ENCODE results near the gene OSTN. TPM values are rescaled to one million over a fixed set of nuclear protein-coding genes. Genes with fewer than 3 reads are reported as not detected.

Gene OSTN
- total and polyA plus RNA-seq, 2 donors (not counting 1 experiment from before 2014, with no cell fraction given), result not detected

GRCh38 chr3:191302451-191302850 lies 103.4 kb downstream of the OSTN start:
- Histone ChIP-seq H3K79me2 (ENCODE audit: control insufficient read depth, insufficient read depth, low read length) (no peaks in the 10 kb centered on the region), H3K4me2 (replicated peaks; ENCODE audit: low read depth, low read length, poor library complexity, severe bottlenecking) (no peak overlapping the region), H3K9me3 (ENCODE audit: control extremely low read depth in 1 of 3, control insufficient read depth in 2 of 3, insufficient read depth in 1 of 3, low read length in 2 of 3) (peaks cover 0 to 7% (median 0%) of the 10 kb centered on the region in 3 donors), H4K20me1 (ENCODE audit: control insufficient read depth, insufficient read depth, low read length, poor library complexity, severe bottlenecking) (no peaks in the 10 kb centered on the region), H2AFZ (ENCODE audit: insufficient read depth, low read depth, low read length, poor library complexity, severe bottlenecking) (peak overlapping the region; percentile 7), H3K4me1 (ENCODE audit: control insufficient read depth in 2 of 2, insufficient read depth in 2 of 2, low read length in 2 of 2) (peaks cover 51 to 55% of the 10 kb centered on the region in 2 donors), H3K9ac (ENCODE audit: low read length) (no peak overlapping the region), H3K36me3 (replicated peaks in 1 of 2; ENCODE audit: control extremely low read depth in 1 of 2, control insufficient read depth in 1 of 2, extremely low read depth in 1 of 2, insufficient read depth in 2 of 2, low read length in 1 of 2) (no peaks in the 10 kb centered on the region), H3K4me3 (ENCODE audit: control extremely low read depth in 1 of 5, extremely low read depth in 1 of 5, insufficient read depth in 1 of 5, low read depth in 2 of 5, low read length in 4 of 5) (no peak overlapping the region), H3K27me3 (replicated peaks in 1 of 4; ENCODE audit: control extremely low read depth in 1 of 4, control insufficient read depth in 3 of 4, insufficient read depth in 4 of 4, low read length in 3 of 4) (no peaks in the 10 kb centered on the region), H3K27ac (ENCODE audit: low read length in 2 of 2) (peak overlapping the region in 1 of 2 donors; percentile 2)
- intact Hi-C loops (cut with micrococcal nuclease), result no loop called here
- Mint-ChIP-seq H3K9me3 (ENCODE audit: insufficient read depth) (no peaks in the 10 kb centered on the region), H3K27me3 (no peaks in the 10 kb centered on the region), H3K4me3 (peak overlapping the region; percentile 67), H3K27ac (peak overlapping the region; percentile 77), H3K4me1 (peaks cover 54% of the 10 kb centered on the region)
- no peak for DNase-seq
- ATAC-seq (ENCODE audit: low read depth), result no peak
- CTCF ChIA-PET, result interaction anchor here (1.2 kb wide), 1 partner anchor 58 kb away, joined by 4 read pairs; no protein-coding TSS in a partner anchor
- POLR2A ChIA-PET, result no interaction called here
- no CpG with 5 or more reads among the region's 2 CpGs for WGBS (ENCODE audit: insufficient coverage)
- no peak for TF ChIP-seq EZH2 (IDR thresholded peaks at IDR 0.05; ENCODE audit: borderline replicate concordance, insufficient read depth, low read depth, low read length, poor library complexity, severe bottlenecking)
- TF ChIP-seq, protein P1, sequence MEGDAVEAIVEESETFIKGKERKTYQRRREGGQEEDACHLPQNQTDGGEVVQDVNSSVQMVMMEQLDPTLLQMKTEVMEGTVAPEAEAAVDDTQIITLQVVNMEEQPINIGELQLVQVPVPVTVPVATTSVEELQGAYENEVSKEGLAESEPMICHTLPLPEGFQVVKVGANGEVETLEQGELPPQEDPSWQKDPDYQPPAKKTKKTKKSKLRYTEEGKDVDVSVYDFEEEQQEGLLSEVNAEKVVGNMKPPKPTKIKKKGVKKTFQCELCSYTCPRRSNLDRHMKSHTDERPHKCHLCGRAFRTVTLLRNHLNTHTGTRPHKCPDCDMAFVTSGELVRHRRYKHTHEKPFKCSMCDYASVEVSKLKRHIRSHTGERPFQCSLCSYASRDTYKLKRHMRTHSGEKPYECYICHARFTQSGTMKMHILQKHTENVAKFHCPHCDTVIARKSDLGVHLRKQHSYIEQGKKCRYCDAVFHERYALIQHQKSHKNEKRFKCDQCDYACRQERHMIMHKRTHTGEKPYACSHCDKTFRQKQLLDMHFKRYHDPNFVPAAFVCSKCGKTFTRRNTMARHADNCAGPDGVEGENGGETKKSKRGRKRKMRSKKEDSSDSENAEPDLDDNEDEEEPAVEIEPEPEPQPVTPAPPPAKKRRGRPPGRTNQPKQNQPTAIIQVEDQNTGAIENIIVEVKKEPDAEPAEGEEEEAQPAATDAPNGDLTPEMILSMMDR (IDR thresholded peaks at IDR 0.05), result no peak

- ChIA-PET CTCF (no interaction called here), POLR2A (no interaction called here)
- no peaks in the 10 kb centered on the region for H3K79me2 ChIP-seq (ENCODE audit: control insufficient read depth, insufficient read depth, low read length)
- ATAC-seq (ENCODE audit: low read depth) (no peak), DNase-seq (no peak)
- no peak overlapping the region for H3K9ac ChIP-seq (ENCODE audit: low read length)
- H3K4me1 Mint-ChIP-seq, result peaks cover 50% of the 10 kb centered on the region
- no peak for TF ChIP-seq EZH2 (IDR thresholded peaks at IDR 0.05; ENCODE audit: borderline replicate concordance, insufficient read depth, low read depth, low read length, poor library complexity, severe bottlenecking)
- TF ChIP-seq, protein P1 (IDR thresholded peaks at IDR 0.05), result no peak
- no peak overlapping the region for H3K4me3 Mint-ChIP-seq
- H3K4me2 ChIP-seq (replicated peaks; ENCODE audit: low read depth, low read length, poor library complexity, severe bottlenecking), result no peak overlapping the region
- H3K27me3 ChIP-seq (replicated peaks in 1 of 4; ENCODE audit: control extremely low read depth in 1 of 4, control insufficient read depth in 3 of 4, insufficient read depth in 4 of 4, low read length in 3 of 4), result no peaks in the 10 kb centered on the region
- peaks cover 40 to 45% of the 10 kb centered on the region in 2 donors for H3K4me1 ChIP-seq (ENCODE audit: control insufficient read depth in 2 of 2, insufficient read depth in 2 of 2, low read length in 2 of 2)
- H3K36me3 ChIP-seq (replicated peaks in 1 of 2; ENCODE audit: control extremely low read depth in 1 of 2, control insufficient read depth in 1 of 2, extremely low read depth in 1 of 2, insufficient read depth in 2 of 2, low read length in 1 of 2), result no peaks in the 10 kb centered on the region
- H3K4me3 ChIP-seq (ENCODE audit: control extremely low read depth in 1 of 5, extremely low read depth in 1 of 5, insufficient read depth in 1 of 5, low read depth in 2 of 5, low read length in 4 of 5), result no peak overlapping the region
- H3K27ac ChIP-seq (ENCODE audit: low read length in 2 of 2), result no peak overlapping the region
- peaks cover 0 to 7% (median 0%) of the 10 kb centered on the region in 3 donors for H3K9me3 ChIP-seq (ENCODE audit: control extremely low read depth in 1 of 3, control insufficient read depth in 2 of 3, insufficient read depth in 1 of 3, low read length in 2 of 3)
- intact Hi-C loops (cut with micrococcal nuclease), result no loop called here
- WGBS (ENCODE audit: insufficient coverage), result 77% methylated on average over 2 of the region's 3 CpGs
- H2AFZ ChIP-seq (ENCODE audit: insufficient read depth, low read depth, low read length, poor library complexity, severe bottlenecking), result no peak overlapping the region
- H3K27me3 Mint-ChIP-seq, result no peaks in the 10 kb centered on the region
- H3K27ac Mint-ChIP-seq, result no peak overlapping the region
- no peaks in the 10 kb centered on the region for H4K20me1 ChIP-seq (ENCODE audit: control insufficient read depth, insufficient read depth, low read length, poor library complexity, severe bottlenecking)
- H3K9me3 Mint-ChIP-seq (ENCODE audit: insufficient read depth), result no peaks in the 10 kb centered on the region
Observed at GRCh38 chr3:191303596-191303995, 104.6 kb downstream of the OSTN start.

All from B cell (primary cell).